Fibroblast of villous mesenchyme (primary cell): ENCODE results near the gene WBP1. TPM values are rescaled to one million over a fixed set of nuclear protein-coding genes. Genes with fewer than 3 reads are reported as not detected.

Experiments used
- DNase-seq: peaks from one replicate; pipeline ENCODE4 v3.0.0-alpha.2; 2010; ENCODE audit warnings: low read depth
- H3K4me3 ChIP-seq: 2 replicates; pipeline ENCODE4 v1.5.1; 2011; ENCODE audit warnings: low read depth, mild to moderate bottlenecking, low read length
- total RNA-seq: library from RNA; depleted of rRNA; stranded (reverse); fragments of >200 nt; gene quantifications from 2 replicates; pipeline ENCODE4 v1.2.3, GENCODE V29; 2012
- TF ChIP-seq, protein P1 (sequence below): IDR thresholded peaks from 2 replicates; pipeline ENCODE4 v1.5.1; 2012; ENCODE audit warnings: low read depth, mild to moderate bottlenecking, low read length; ENCODE audit not compliant: insufficient read depth

WBP1 gene
- total RNA-seq, 1 donor = 50.5 TPM

DNA sequence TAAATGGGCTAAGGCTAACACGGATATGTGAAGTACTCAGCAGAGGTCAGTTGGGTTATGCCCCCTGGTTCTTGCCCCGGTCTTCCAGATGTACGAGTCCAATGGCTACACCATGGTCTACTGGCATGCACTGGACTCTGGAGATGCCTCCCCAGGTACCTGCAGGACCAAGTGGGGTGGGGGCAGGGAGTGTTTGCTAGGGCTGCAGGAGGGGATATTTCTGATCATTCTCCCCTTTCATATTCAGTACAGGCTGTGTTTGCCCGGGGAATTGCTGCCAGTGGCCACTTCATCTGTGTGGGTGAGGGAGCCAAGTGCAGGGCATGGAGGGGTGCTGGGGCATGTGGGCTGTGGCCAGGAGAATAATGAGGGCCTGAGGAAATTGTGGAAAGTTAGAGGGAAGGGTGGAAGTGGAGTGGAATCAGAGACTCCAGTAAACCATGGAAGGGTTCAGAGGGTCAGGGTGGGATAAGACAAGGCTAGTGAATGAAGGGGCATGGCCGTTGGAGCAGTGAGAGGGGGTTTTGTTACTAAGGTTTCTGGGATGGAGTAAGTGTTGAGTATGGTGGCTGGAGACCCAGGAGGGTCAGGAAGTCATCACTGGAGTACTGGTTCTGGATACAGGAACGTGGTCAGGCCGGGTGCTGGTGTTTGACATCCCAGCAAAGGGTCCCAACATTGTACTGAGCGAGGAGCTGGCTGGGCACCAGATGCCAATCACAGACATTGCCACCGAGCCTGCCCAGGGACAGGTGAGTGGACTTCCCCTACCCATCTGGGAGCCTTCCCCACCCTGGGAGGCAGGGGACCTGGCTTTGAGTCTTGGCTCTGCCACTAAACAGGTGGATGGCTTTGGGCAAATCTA lies 34.8 kb upstream of the WBP1 start:
- no peak for DNase-seq
- TF ChIP-seq, protein P1, sequence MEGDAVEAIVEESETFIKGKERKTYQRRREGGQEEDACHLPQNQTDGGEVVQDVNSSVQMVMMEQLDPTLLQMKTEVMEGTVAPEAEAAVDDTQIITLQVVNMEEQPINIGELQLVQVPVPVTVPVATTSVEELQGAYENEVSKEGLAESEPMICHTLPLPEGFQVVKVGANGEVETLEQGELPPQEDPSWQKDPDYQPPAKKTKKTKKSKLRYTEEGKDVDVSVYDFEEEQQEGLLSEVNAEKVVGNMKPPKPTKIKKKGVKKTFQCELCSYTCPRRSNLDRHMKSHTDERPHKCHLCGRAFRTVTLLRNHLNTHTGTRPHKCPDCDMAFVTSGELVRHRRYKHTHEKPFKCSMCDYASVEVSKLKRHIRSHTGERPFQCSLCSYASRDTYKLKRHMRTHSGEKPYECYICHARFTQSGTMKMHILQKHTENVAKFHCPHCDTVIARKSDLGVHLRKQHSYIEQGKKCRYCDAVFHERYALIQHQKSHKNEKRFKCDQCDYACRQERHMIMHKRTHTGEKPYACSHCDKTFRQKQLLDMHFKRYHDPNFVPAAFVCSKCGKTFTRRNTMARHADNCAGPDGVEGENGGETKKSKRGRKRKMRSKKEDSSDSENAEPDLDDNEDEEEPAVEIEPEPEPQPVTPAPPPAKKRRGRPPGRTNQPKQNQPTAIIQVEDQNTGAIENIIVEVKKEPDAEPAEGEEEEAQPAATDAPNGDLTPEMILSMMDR = no peak
- no peak overlapping the region for H3K4me3 ChIP-seq

- no peak overlapping the region for H3K4me3 ChIP-seq
- no peak for DNase-seq
- TF ChIP-seq, protein P1 = no peak
Observed at GRCh38 chr2:74424139-74424992, 33.9 kb upstream of the WBP1 start.

DNA sequence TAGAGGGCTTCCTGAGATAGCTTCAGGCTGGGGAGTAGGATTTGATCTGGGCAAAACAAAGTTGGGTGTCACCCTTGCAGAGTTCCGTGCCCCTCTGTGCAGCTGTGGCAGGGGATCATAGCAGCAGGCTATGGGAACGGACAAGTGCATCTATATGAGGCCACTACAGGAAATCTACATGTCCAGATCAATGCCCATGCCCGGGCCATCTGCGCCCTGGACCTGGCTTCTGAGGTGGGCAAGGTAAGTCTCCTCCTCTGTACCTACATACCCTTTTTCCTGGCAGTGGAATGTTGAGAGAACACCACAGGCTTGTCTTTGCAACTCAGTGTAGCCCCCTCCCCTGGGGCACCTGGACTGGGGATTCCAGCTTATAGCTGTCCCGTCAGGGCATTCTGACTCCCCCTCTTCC lies 33.2 kb upstream of the WBP1 start:
- TF ChIP-seq, protein P1 = no peak
- no peak for DNase-seq
- no peak overlapping the region for H3K4me3 ChIP-seq

GRCh38 chr2:74425523-74425922 lies 32.7 kb upstream of the WBP1 start:
- TF ChIP-seq, protein P1 = no peak
- H3K4me3 ChIP-seq = no peak overlapping the region
- no peak for DNase-seq

DNA sequence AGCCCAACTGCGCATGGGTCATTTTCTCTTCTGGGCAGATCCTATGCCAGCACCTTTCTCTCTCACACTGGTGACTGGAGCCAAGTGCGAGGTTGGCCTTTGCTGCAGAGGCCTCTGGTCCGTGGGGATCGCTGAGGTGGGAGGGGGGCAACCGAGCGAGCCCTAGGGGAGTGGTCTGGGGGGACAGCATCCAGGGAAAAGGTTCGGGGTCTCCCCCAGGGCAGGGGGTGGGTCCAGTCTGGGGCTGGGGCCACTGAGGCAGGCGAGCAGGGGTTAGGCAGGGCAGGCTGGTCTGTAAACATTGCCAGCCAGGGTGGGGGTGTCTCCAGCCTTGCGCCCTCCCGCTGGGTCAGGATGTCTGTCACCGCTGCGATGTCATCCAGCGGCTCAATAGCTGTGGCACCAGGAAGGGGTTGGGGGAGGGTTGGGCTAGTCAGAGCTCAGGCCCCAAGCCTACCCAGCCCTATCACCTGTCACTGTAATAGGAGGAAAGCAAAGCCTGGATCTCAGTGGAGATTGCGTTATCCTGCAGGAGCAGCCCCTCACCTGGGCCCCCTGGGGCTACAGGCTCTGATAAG lies 32.0 kb upstream of the WBP1 start:
- no peak overlapping the region for H3K4me3 ChIP-seq
- TF ChIP-seq, protein P1 = no peak
- no peak for DNase-seq

GRCh38 chr2:74427551-74427950 lies 30.7 kb upstream of the WBP1 start:
- TF ChIP-seq, protein P1 = no peak
- H3K4me3 ChIP-seq = no peak overlapping the region
- DNase-seq = no peak
